Sigmoid colon (tissue), 4 donors: ENCODE data around the gene TNXB.
"Not testable (repeated sequence)": the region's sequence is repeated elsewhere in the genome, so short reads cannot be mapped to it uniquely, and the experiment has no call there.

Experiments
- CTCF ChIP-seq, 4 experiments: fragments of 450-650 bp in 3 of 4; fragments of 200-600 bp in 1 of 4; IDR thresholded peaks; one replicate each; pipeline ENCODE4 v1.5.1; 2016 to 2019; ENCODE audit warnings: antibody characterized with exemption in 4 of 4, mild to moderate bottlenecking in 3 of 4, moderate library complexity in 2 of 4
- EP300 ChIP-seq, 4 donors: sonication (generic); formaldehyde crosslinking; IDR thresholded peaks; one replicate each; pipeline ENCODE4 v1.6.1; 2017; ENCODE audit warnings: antibody characterized with exemption in 4 of 4
- POLR2A ChIP-seq, 2 donors: fragments of 450-650 bp; IDR thresholded peaks; one replicate each; pipeline ENCODE4 v1.6.1; 2016; ENCODE audit warnings: antibody characterized with exemption in 2 of 2, mild to moderate bottlenecking in 2 of 2, moderate library complexity in 2 of 2

- TF ChIP-seq CTCF, EP300, POLR2A (IDR thresholded peaks at IDR 0.05): not testable (repeated sequence)
Observed at GRCh38 chr6:32053314-32053713, 55.8 kb downstream of the TNXB start.
